Measurements from ENCODE around the gene IMPA2. TPM values are rescaled to one million over a fixed set of nuclear protein-coding genes. Genes with fewer than 3 reads are reported as not detected.

Gene IMPA2
- total and polyA plus RNA-seq, 11 donors = 18.1 to 73.0 (median 40.8) TPM

GRCh38 chr18:11983592-11983991 is 2.3 kb downstream of the IMPA2 start:
- no peaks in the 10 kb centered on the region for H3K27me3 ChIP-seq
- TF ChIP-seq POLR2A (IDR thresholded peaks at IDR 0.05) (no peak), CTCF (IDR thresholded peaks at IDR 0.05) (no peak)
- no peaks in the 10 kb centered on the region for H3K9me3 ChIP-seq
- peak overlapping the region in 8 of 12 donors; percentile 83 to 97 (median 91) for H3K4me3 ChIP-seq
- no peak for DNase-seq
- no peak for ATAC-seq
- H3K36me3 ChIP-seq = no peaks in the 10 kb centered on the region
- H3K27ac ChIP-seq = peak overlapping the region in 4 of 12 donors; percentile 10 to 96 (median 62)
- intact Hi-C loops (cut with DNase I) = loop anchor here in 4 of 10 donors (5.0 kb wide), 3 partner anchors 36 to 251 kb away; no protein-coding TSS in a partner anchor
- peaks cover 0 to 67% (median 23%) of the 10 kb centered on the region in 12 donors for H3K4me1 ChIP-seq
- WGBS, 4 donors = 38 to 63% (median 53%) methylated on average over 12 of the region's 12 CpGs

GRCh38 chr18:11984091-11984490 is 2.8 kb downstream of the IMPA2 start:
- Histone ChIP-seq H3K36me3 (no peaks in the 10 kb centered on the region), H3K4me1 (peaks cover 0 to 70% (median 23%) of the 10 kb centered on the region in 12 donors), H3K27me3 (no peaks in the 10 kb centered on the region), H3K27ac (peak overlapping the region in 4 of 12 donors; percentile 10 to 96 (median 62)), H3K4me3 (peak overlapping the region in 7 of 12 donors; percentile 87 to 97 (median 92)), H3K9me3 (no peaks in the 10 kb centered on the region)
- TF ChIP-seq POLR2A (IDR thresholded peaks at IDR 0.05) (no peak), CTCF (IDR thresholded peaks at IDR 0.05) (no peak)
- intact Hi-C loops (cut with DNase I) = loop anchor here in 4 of 10 donors (5.0 kb wide), 3 partner anchors 37 to 252 kb away; no protein-coding TSS in a partner anchor
- WGBS, 4 donors = 80 to 91% (median 85%) methylated on average over 6 of the region's 6 CpGs
- DNase-seq (no peak), ATAC-seq (no peak)

GRCh38 chr18:11985586-11985985 is 4.3 kb downstream of the IMPA2 start:
- Histone ChIP-seq H3K4me1 (peaks cover 0 to 70% (median 16%) of the 10 kb centered on the region in 12 donors), H3K27ac (peak overlapping the region in 6 of 12 donors; percentile 2 to 82 (median 40)), H3K36me3 (no peaks in the 10 kb centered on the region), H3K4me3 (no peak overlapping the region), H3K27me3 (no peaks in the 10 kb centered on the region), H3K9me3 (no peaks in the 10 kb centered on the region)
- DNase-seq (no peak), ATAC-seq (no peak)
- intact Hi-C loops (cut with DNase I) = no loop called here
- WGBS, 4 donors = 53 to 57% (median 54%) methylated on average over 3 of the region's 3 CpGs
- TF ChIP-seq POLR2A (IDR thresholded peaks at IDR 0.05) (no peak), CTCF (IDR thresholded peaks at IDR 0.05) (no peak)

GRCh38 chr18:11986061-11986460 is 4.8 kb downstream of the IMPA2 start:
- Histone ChIP-seq H3K4me1 (peaks cover 0 to 69% (median 16%) of the 10 kb centered on the region in 12 donors), H3K9me3 (no peaks in the 10 kb centered on the region), H3K36me3 (no peaks in the 10 kb centered on the region), H3K27ac (peak overlapping the region in 8 of 12 donors; percentile 2 to 82 (median 24)), H3K27me3 (no peaks in the 10 kb centered on the region), H3K4me3 (no peak overlapping the region)
- DNase-seq = no peak
- WGBS, 4 donors = 85 to 90% (median 87%) methylated on average over 9 of the region's 9 CpGs
- ATAC-seq = no peak
- intact Hi-C loops (cut with DNase I) = no loop called here
- TF ChIP-seq POLR2A (IDR thresholded peaks at IDR 0.05) (no peak), CTCF (IDR thresholded peaks at IDR 0.05) (no peak)
